K562 (cell line): ENCODE data around the gene APOM. TPM values are rescaled to one million over a fixed set of nuclear protein-coding genes. Genes with fewer than 3 reads are reported as not detected.

Experiments
- ARID2 ChIP-seq: fragments of 450-650 bp; IDR thresholded peaks from 2 replicates; pipeline ENCODE4 v1.6.1; 2017; ENCODE audit warnings: antibody characterized with exemption, mild to moderate bottlenecking
- DPF2 ChIP-seq: fragments of 450-650 bp; IDR thresholded peaks from 2 replicates; pipeline ENCODE4 v1.6.1; 2016
- HNRNPL ChIP-seq: fragments of 200-400 bp; formaldehyde crosslinking; IDR thresholded peaks from 2 replicates; pipeline ENCODE4 v1.6.1; 2017; ENCODE audit warnings: low read depth, mild to moderate bottlenecking, low read length
- MEF2A ChIP-seq: IDR thresholded peaks from 2 replicates; pipeline ENCODE4 v1.6.1; 2011; ENCODE audit warnings: low read depth, mild to moderate bottlenecking, low read length, moderate library complexity; ENCODE audit not compliant: control insufficient read depth
- SMAD3 ChIP-seq: fragments of 450-650 bp; formaldehyde crosslinking; conservative IDR thresholded peaks from 2 replicates; pipeline ENCODE4 v1.4.0; 2020; ENCODE audit warnings: mild to moderate bottlenecking
- SRSF7 ChIP-seq: fragments of 200-400 bp; formaldehyde crosslinking; optimal IDR thresholded peaks from 2 replicates; pipeline ENCODE3; 2017; ENCODE audit warnings: mild to moderate bottlenecking, low read depth, low read length
- ZNF589 ChIP-seq: fragments of 200-800 bp; sonication (Bioruptor generic); IDR thresholded peaks from 2 replicates; pipeline ENCODE4 v1.6.1; 2016; ENCODE audit warnings: low read depth, missing genetic modification characterization, missing compliant biosample characterization
- polyA plus RNA-seq, 8 experiments: library from polyadenylated mRNA; depleted of rRNA in 4 of 8; stranded (reverse) in 5 of 8; unstranded in 3 of 8; fragments of >200 nt; fragmentation: Nextera tagmentation in 2 of 8; fragmentation: Illumina TruSeq in 1 of 8; extraction: Ambion mirVana in 2 of 8; extraction: Trizol in 1 of 8; gene quantifications; 2 replicates each; pipeline versions ENCODE4 v1.2.1 to v1.2.3, GENCODE V29; 2011 to 2014; ENCODE audit warnings: inconsistent platforms in 1 of 8, missing spikeins in 1 of 8
- total RNA-seq, 7 experiments: library from RNA; depleted of rRNA in 6 of 7; stranded (reverse); fragments of >200 nt in 6 of 7; fragmentation: Illumina TruSeq in 2 of 7; extraction: Trizol in 2 of 7; gene quantifications; 2 replicates each; pipeline versions ENCODE4 v1.2.1 to v1.2.3, GENCODE V29; 2011 to 2021; ENCODE audit warnings: low replicate concordance in 1 of 7
- TF ChIP-seq, protein P1 (sequence below): fragments of 250-450 bp; sonication (Bioruptor Pico); IDR thresholded peaks from 2 replicates; pipeline ENCODE4 v1.4.0; 2020; ENCODE audit warnings: mild to moderate bottlenecking, moderate library complexity, borderline replicate concordance
- TF ChIP-seq, protein P2 (sequence below): fragments of 450-650 bp; IDR thresholded peaks from one replicate; pipeline ENCODE4 v1.6.1; 2018; ENCODE audit warnings: mild to moderate bottlenecking, moderate library complexity; ENCODE audit not compliant: partially characterized antibody
- TF ChIP-seq, protein P3 (sequence below): fragments of 450-650 bp; IDR thresholded peaks from 2 replicates; pipeline ENCODE4 v1.6.1; 2016; ENCODE audit warnings: missing biosample characterization, missing genetic modification characterization
- TF ChIP-seq, protein P4 (sequence below), 2 experiments: IDR thresholded peaks; 2 replicates each; pipeline ENCODE4 v1.6.1; 2012; ENCODE audit warnings: improper control_type of control experiment in 2 of 2, low read depth in 2 of 2, low read length in 2 of 2, borderline replicate concordance in 1 of 2
- TF ChIP-seq, protein P5 (sequence below): sonication (generic); formaldehyde crosslinking; IDR thresholded peaks from 2 replicates; pipeline ENCODE4 v1.8.1; 2023; ENCODE audit warnings: mild to moderate bottlenecking, missing genetic modification reagents, moderate library complexity
- TF ChIP-seq, protein P6 (sequence below): sonication (generic); formaldehyde crosslinking; IDR thresholded peaks from 2 replicates; pipeline ENCODE4 v1.8.0; 2022; ENCODE audit warnings: mild to moderate bottlenecking, missing genetic modification reagents
- TF ChIP-seq, protein P7 (sequence below): fragments of 250-450 bp; sonication (Bioruptor Pico); IDR thresholded peaks from 2 replicates; pipeline ENCODE4 v1.8.0; 2022; ENCODE audit warnings: moderate library complexity, mild to moderate bottlenecking, inconsistent platforms

Gene APOM
- total and polyA plus RNA-seq, 9 of the 15 experiments (the other 6 are each of a cell fraction or from before 2014, with no cell fraction given): 5.7 to 24.3 (median 10.4) TPM

DNA sequence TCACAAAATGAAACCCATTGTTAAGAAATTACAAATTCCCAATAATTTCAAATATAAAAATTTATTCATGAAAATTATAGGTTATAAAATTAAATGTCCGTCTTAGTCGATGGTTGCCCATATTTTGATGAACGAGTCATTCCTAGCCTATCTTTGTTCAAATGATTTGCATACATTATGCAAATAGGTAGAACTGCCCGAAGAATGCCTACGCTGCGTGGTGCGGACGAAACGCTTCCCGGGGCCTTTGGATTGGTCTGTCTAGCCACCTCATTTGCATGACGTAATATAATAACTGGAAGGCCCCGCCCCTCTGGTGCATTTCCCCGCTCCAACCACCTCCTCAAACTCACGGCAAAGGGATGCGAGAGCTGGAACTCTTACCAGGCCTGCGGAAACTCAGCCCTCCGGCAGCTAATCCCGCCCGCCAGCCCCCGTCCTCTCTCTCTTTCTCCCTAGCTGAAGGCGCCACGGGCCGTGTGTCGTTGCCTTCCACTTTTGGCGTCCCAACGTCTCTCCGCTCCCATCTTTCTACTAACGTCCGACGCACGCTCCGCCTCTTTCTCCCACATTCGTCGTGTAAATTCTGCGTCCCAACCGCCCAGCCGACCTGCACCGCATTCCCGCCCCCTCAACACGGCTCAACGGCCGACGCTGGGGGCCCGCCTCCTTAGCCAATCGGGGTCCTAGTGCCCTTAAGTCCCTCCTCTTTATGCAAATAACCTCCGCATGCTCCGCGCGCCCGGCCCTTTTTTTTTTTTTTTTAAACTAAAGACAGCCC lies 35.7 kb upstream of the APOM start (continued):
- TF ChIP-seq, protein P1, sequence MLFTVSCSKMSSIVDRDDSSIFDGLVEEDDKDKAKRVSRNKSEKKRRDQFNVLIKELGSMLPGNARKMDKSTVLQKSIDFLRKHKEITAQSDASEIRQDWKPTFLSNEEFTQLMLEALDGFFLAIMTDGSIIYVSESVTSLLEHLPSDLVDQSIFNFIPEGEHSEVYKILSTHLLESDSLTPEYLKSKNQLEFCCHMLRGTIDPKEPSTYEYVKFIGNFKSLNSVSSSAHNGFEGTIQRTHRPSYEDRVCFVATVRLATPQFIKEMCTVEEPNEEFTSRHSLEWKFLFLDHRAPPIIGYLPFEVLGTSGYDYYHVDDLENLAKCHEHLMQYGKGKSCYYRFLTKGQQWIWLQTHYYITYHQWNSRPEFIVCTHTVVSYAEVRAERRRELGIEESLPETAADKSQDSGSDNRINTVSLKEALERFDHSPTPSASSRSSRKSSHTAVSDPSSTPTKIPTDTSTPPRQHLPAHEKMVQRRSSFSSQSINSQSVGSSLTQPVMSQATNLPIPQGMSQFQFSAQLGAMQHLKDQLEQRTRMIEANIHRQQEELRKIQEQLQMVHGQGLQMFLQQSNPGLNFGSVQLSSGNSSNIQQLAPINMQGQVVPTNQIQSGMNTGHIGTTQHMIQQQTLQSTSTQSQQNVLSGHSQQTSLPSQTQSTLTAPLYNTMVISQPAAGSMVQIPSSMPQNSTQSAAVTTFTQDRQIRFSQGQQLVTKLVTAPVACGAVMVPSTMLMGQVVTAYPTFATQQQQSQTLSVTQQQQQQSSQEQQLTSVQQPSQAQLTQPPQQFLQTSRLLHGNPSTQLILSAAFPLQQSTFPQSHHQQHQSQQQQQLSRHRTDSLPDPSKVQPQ (CRISPR knock-in tag): 0 out of 2 replicates have a peak, but pooled peaks have one; percentile 43
- TF ChIP-seq HNRNPL: no peak
- TF ChIP-seq, protein P2, sequence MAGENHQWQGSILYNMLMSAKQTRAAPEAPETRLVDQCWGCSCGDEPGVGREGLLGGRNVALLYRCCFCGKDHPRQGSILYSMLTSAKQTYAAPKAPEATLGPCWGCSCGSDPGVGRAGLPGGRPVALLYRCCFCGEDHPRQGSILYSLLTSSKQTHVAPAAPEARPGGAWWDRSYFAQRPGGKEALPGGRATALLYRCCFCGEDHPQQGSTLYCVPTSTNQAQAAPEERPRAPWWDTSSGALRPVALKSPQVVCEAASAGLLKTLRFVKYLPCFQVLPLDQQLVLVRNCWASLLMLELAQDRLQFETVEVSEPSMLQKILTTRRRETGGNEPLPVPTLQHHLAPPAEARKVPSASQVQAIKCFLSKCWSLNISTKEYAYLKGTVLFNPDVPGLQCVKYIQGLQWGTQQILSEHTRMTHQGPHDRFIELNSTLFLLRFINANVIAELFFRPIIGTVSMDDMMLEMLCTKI: no peak
- no peak for TF ChIP-seq ARID2
- TF ChIP-seq, protein P3, sequence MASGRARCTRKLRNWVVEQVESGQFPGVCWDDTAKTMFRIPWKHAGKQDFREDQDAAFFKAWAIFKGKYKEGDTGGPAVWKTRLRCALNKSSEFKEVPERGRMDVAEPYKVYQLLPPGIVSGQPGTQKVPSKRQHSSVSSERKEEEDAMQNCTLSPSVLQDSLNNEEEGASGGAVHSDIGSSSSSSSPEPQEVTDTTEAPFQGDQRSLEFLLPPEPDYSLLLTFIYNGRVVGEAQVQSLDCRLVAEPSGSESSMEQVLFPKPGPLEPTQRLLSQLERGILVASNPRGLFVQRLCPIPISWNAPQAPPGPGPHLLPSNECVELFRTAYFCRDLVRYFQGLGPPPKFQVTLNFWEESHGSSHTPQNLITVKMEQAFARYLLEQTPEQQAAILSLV (tag): no peak
- TF ChIP-seq MEF2A: no peak
- 0 out of 2 replicates have a peak, but pooled peaks have one; percentile 59 for TF ChIP-seq SMAD3 (CRISPR knock-in tag)
- TF ChIP-seq, protein P4, sequence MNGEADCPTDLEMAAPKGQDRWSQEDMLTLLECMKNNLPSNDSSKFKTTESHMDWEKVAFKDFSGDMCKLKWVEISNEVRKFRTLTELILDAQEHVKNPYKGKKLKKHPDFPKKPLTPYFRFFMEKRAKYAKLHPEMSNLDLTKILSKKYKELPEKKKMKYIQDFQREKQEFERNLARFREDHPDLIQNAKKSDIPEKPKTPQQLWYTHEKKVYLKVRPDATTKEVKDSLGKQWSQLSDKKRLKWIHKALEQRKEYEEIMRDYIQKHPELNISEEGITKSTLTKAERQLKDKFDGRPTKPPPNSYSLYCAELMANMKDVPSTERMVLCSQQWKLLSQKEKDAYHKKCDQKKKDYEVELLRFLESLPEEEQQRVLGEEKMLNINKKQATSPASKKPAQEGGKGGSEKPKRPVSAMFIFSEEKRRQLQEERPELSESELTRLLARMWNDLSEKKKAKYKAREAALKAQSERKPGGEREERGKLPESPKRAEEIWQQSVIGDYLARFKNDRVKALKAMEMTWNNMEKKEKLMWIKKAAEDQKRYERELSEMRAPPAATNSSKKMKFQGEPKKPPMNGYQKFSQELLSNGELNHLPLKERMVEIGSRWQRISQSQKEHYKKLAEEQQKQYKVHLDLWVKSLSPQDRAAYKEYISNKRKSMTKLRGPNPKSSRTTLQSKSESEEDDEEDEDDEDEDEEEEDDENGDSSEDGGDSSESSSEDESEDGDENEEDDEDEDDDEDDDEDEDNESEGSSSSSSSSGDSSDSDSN (IDR thresholded peaks at IDR 0.05; ENCODE audit: borderline replicate concordance in 1 of 2, low read depth in 2 of 2, low read length in 2 of 2): peak in 1 of 2 experiments; percentile 33; a peak in 1 of 4 replicates
- TF ChIP-seq, protein P5, sequence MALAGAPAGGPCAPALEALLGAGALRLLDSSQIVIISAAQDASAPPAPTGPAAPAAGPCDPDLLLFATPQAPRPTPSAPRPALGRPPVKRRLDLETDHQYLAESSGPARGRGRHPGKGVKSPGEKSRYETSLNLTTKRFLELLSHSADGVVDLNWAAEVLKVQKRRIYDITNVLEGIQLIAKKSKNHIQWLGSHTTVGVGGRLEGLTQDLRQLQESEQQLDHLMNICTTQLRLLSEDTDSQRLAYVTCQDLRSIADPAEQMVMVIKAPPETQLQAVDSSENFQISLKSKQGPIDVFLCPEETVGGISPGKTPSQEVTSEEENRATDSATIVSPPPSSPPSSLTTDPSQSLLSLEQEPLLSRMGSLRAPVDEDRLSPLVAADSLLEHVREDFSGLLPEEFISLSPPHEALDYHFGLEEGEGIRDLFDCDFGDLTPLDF: peak; percentile 97
- TF ChIP-seq, protein P6, sequence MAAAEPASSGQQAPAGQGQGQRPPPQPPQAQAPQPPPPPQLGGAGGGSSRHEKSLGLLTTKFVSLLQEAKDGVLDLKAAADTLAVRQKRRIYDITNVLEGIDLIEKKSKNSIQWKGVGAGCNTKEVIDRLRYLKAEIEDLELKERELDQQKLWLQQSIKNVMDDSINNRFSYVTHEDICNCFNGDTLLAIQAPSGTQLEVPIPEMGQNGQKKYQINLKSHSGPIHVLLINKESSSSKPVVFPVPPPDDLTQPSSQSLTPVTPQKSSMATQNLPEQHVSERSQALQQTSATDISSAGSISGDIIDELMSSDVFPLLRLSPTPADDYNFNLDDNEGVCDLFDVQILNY (CRISPR knock-in tag): 0 out of 2 replicates have a peak, but pooled peaks have one; percentile 86
- no peak for TF ChIP-seq ZNF589 (CRISPR knock-in tag)
- TF ChIP-seq SRSF7: no peak
- peak; percentile 65 for TF ChIP-seq DPF2
- TF ChIP-seq, protein P7, sequence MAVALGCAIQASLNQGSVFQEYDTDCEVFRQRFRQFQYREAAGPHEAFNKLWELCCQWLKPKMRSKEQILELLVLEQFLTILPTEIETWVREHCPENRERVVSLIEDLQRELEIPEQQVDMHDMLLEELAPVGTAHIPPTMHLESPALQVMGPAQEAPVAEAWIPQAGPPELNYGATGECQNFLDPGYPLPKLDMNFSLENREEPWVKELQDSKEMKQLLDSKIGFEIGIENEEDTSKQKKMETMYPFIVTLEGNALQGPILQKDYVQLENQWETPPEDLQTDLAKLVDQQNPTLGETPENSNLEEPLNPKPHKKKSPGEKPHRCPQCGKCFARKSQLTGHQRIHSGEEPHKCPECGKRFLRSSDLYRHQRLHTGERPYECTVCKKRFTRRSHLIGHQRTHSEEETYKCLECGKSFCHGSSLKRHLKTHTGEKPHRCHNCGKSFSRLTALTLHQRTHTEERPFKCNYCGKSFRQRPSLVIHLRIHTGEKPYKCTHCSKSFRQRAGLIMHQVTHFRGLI (CRISPR knock-in tag): no peak
